BJ (cell line): Measurements from ENCODE around the gene CFL1. TPM values are rescaled to one million over a fixed set of nuclear protein-coding genes. Genes with fewer than 3 reads are reported as not detected.
"Not testable (repeated sequence)": the region's sequence is repeated elsewhere in the genome, so short reads cannot be mapped to it uniquely, and the experiment has no call there.

Source experiments
- CTCF ChIA-PET: fragments of 350-600 bp; formaldehyde crosslinking; extraction: SDS; loops from one replicate; lab custom pipeline; 2021; ENCODE audit warnings: antibody characterized with exemption, inconsistent platforms; lab: Yijun Ruan, JAX
- POLR2A ChIA-PET: fragments of 300-600 bp; sonication (Branson Sonifier 250); formaldehyde crosslinking; extraction: SDS; loops from one replicate; lab custom pipeline; 2021; ENCODE audit warnings: antibody characterized with exemption; lab: Charles Lee
- DNase-seq: peaks from one replicate; pipeline ENCODE4 v3.0.0-alpha.2; 2011; ENCODE audit warnings: low read depth
- H3K27me3 ChIP-seq: 2 replicates; pipeline ENCODE4 v1.6.0; 2011; ENCODE audit warnings: low read length; ENCODE audit not compliant: control insufficient read depth, insufficient read depth
- H3K36me3 ChIP-seq: 2 replicates; pipeline ENCODE4 v1.5.1; 2011; ENCODE audit warnings: low read length; ENCODE audit not compliant: control insufficient read depth, insufficient read depth
- H3K4me3 ChIP-seq: 2 replicates; pipeline ENCODE4 v1.5.1; 2011; ENCODE audit warnings: low read depth, mild to moderate bottlenecking, control low read depth, low read length
- polyA plus RNA-seq: library from polyadenylated mRNA; depleted of rRNA; stranded (reverse); fragments of >200 nt; gene quantifications from 2 replicates; pipeline ENCODE4 v1.2.3, GENCODE V29; 2011
- TF ChIP-seq, protein P1 (sequence below): IDR thresholded peaks from 2 replicates; pipeline ENCODE4 v1.5.1; 2011; ENCODE audit warnings: low read depth, mild to moderate bottlenecking, control low read depth, inconsistent platforms, low read length, moderate library complexity; ENCODE audit not compliant: insufficient read depth

The CFL1 gene
- polyA plus RNA-seq, 1 experiment: 2,736 TPM

DNA sequence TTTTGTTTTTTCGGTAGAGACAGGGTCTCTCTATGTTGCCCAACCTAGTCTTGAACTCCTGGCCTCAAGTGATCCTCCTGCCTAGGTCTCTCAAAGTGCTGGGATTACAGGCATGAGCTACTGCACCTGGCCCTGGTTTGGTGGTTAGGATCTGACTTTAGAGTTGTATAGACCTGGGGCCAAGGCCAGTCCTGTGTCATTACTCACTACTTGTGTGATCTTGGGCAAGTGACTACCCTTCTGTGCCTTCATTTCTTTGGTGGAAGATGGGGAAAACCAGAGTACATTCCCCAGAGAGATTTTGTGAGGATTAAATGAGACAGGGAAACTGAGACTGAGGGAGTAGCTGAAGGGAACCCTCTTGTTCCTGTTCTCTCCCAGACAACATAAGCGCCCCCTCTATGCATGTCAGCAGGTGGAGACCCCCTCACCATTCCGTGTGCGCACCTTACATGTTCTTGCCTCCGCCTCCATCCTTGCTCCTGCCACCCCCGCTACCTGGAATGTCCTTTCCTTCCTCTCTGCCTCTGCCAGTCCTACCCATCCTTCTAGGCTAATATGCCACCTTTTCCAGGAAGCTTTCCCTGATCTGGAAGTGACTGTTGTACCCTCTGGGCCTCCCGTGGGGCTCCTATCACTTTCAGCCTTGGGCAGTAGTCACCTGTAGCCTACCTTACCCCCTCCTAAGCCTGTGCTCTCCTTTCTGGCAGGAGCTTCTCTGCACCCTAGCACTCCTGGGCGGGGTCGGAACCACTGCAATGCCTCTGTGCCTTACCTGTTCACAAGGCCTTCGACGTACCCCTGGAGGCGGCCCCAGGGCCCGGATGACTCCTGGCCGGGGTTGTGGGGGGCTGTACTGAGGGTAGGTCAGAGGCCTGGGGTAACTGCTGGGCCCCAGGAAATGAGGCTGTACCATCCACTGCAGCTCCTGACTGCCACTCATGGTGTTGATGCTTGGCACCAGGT is 38.3 kb upstream of the CFL1 start:
- Histone ChIP-seq H3K27me3 (no peaks in the 10 kb centered on the region), H3K4me3 (no peak overlapping the region), H3K36me3 (peaks cover 7% of the 10 kb centered on the region)
- TF ChIP-seq, protein P1, sequence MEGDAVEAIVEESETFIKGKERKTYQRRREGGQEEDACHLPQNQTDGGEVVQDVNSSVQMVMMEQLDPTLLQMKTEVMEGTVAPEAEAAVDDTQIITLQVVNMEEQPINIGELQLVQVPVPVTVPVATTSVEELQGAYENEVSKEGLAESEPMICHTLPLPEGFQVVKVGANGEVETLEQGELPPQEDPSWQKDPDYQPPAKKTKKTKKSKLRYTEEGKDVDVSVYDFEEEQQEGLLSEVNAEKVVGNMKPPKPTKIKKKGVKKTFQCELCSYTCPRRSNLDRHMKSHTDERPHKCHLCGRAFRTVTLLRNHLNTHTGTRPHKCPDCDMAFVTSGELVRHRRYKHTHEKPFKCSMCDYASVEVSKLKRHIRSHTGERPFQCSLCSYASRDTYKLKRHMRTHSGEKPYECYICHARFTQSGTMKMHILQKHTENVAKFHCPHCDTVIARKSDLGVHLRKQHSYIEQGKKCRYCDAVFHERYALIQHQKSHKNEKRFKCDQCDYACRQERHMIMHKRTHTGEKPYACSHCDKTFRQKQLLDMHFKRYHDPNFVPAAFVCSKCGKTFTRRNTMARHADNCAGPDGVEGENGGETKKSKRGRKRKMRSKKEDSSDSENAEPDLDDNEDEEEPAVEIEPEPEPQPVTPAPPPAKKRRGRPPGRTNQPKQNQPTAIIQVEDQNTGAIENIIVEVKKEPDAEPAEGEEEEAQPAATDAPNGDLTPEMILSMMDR: no peak
- CTCF ChIA-PET: interaction anchor here (0.6 to 11.3 kb wide), 3 partner anchors 9 to 185 kb away, joined by 3 to 130 read pairs (median 5); partner anchors contain the start of genes CCDC85B, FIBP and KAT5
- POLR2A ChIA-PET: no interaction called here
- no peak for DNase-seq

DNA sequence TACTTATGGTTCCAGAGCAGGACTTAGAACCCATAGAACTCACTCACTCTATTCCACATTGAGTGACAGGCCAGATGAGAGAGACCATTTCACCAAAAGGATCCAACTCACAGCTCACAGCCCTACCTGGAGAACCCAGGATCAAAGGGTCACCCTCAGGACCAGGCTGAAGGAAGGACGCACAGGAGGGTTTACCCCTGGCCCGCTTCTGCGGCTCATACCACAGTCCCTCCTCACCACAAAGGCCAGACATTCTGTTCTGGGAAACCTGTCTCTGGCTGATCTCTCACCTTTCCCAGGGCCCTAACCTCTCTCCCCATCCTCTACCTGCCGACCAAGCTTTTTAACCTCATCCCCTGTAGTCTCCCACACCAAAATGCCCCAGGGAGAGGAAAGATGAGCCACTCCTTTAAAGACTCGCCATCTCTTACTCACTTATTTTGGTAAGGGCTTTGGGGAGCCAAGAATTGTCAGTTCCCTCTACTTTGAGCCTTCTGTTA is 37.6 kb upstream of the CFL1 start:
- Histone ChIP-seq H3K36me3 (peaks cover 7% of the 10 kb centered on the region), H3K27me3 (no peaks in the 10 kb centered on the region), H3K4me3 (no peak overlapping the region)
- no peak for DNase-seq
- ChIA-PET CTCF (interaction anchor here (0.6 to 11.3 kb wide), 3 partner anchors 8 to 184 kb away, joined by 3 to 130 read pairs (median 57); partner anchors contain the start of genes CCDC85B, FIBP and KAT5), POLR2A (no interaction called here)
- TF ChIP-seq, protein P1: no peak

DNA sequence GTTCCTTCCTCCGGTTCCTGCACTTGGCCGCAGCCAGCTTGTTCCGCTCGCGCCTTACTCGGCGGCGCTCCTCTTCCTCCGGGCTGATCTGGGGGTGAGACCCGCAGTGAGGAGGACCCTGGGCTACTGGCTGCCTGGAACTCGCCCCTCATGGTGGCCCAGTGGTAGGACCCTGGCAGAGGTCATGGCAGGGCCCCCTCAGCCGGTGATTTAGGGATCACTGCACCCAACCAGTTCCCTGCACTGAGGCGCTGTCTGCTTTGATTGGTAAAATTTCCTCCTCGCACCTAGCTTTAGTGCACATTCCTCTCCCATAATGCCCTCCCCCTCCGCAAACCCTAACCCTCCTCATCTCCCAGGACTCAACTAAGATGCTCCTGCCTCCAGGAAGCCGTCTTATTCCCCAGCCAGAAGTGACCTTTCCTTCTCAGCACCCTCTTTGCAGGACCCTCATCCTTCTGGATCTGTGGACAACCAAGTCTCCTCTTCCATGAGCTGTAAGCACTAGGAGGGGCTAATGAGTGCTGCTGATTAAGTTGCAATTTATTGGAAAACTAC is 36.1 kb upstream of the CFL1 start:
- Histone ChIP-seq H3K4me3 (no peak overlapping the region), H3K36me3 (peaks cover 7% of the 10 kb centered on the region), H3K27me3 (no peaks in the 10 kb centered on the region)
- POLR2A ChIA-PET: no interaction called here
- DNase-seq: no peak
- CTCF ChIA-PET: interaction anchor here (0.6 to 11.7 kb wide), 8 partner anchors 7 to 1708 kb away, joined by 3 to 130 read pairs (median 5); partner anchors contain the start of genes CCDC85B, FIBP, MUS81 and STIP1
- TF ChIP-seq, protein P1: no peak

DNA sequence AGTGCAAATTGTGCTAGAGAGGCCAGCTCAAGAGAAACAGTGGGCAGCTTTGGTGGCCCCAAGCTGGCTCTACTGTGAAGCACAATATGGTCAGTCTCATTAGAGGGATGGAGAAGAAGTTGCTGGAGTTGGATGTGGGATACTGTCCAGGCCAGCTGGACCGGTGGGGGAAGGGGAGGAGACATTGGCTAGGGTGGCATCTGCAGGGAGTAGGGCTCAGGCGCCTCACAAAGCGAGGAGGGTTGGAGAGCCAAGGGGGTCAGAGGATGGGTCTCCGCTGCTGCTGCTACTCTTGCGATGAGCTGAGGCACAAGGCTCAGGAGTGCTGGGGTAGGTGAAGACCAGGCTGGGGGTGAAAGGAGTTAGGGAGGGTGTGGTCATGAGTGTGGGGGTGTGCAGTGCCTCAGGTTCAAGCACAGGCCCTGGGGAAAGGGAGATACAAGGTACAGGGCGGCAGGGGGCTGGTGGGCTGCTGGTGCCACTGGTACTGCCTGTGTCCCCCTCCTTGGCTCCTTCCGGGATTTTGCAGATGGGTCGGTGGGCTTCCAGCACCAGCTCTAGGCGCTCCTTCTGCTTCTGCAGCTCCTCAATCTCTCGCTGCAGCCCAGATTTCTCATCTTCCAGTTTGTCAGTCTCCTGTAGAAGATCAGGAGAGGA is 34.8 kb upstream of the CFL1 start:
- Histone ChIP-seq H3K4me3 (peak overlapping the region; percentile 75; the same call in 1 of the 2 replicates), H3K36me3 (peaks cover 7% of the 10 kb centered on the region), H3K27me3 (no peaks in the 10 kb centered on the region)
- CTCF ChIA-PET: interaction anchor here (1.0 to 11.7 kb wide), 6 partner anchors 6 to 98 kb away, joined by 3 to 130 read pairs (median 58); partner anchors contain the start of genes C11orf68, CCDC85B and FIBP
- no peak for DNase-seq
- POLR2A ChIA-PET: interaction anchor here (0.6 kb wide), 1 partner anchor 113 kb away, joined by 10 read pairs; no protein-coding TSS in a partner anchor
- TF ChIP-seq, protein P1: no peak

DNA sequence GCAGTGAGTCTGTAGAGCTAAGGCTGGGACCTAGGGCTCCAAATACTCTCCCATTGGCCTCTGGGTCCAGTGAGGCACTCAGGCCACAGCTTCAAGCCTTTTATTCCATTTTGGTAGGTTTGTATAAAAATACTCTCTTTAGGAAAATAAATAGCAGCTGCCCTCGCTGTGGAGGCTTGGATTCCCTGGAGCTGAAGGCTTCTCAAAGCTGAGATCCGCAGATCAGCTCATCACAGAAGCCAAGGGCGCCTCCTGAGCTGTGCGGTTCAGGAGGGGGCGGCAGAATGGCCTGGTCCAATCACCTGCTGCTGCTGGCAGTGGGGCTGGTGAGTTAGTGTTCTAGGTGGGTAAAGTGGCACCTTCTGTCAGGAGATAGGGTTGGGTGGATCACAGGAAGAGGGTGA is 34.2 kb upstream of the CFL1 start:
- H3K4me3 ChIP-seq: peak overlapping the region; percentile 75
- CTCF ChIA-PET: interaction anchor here (1.3 to 11.7 kb wide), 5 partner anchors 13 to 98 kb away, joined by 4 to 130 read pairs (median 57); partner anchors contain the start of genes C11orf68, CFL1 and MUS81
- H3K36me3 ChIP-seq, POLR2A ChIA-PET, H3K27me3 ChIP-seq, DNase-seq: not testable (repeated sequence)
